H9 (cell line): ENCODE results near the gene SORCS2. TPM values are rescaled to one million over a fixed set of nuclear protein-coding genes. Genes with fewer than 3 reads are reported as not detected.
A peak's percentile ranks its signal among the peaks of the same experiment; 100 is the strongest.

Source experiments
- DNase-seq: peaks from one replicate; pipeline ENCODE4 v3.0.0-alpha.2; 2017
- H2AFZ ChIP-seq: one replicate; pipeline ENCODE4 v1.6.1; 2013; ENCODE audit warnings: mild to moderate bottlenecking, low read length, control low read depth, moderate library complexity
- H2AK5ac ChIP-seq: 2 replicates; pipeline ENCODE4 v1.6.1; 2013; ENCODE audit warnings: low read length, control low read depth, mixed read lengths; ENCODE audit not compliant: insufficient read length
- H2BK120ac ChIP-seq: one replicate; pipeline ENCODE4 v1.6.1; 2013; ENCODE audit warnings: low read depth, mild to moderate bottlenecking, low read length, control low read depth, inconsistent platforms; ENCODE audit not compliant: poor library complexity, severe bottlenecking
- H2BK12ac ChIP-seq: 2 replicates; pipeline ENCODE4 v1.6.1; 2013; ENCODE audit warnings: low read length, control low read depth, mixed read lengths, low read depth; ENCODE audit not compliant: insufficient read length
- H2BK15ac ChIP-seq: 2 replicates; pipeline ENCODE4 v1.6.1; 2013; ENCODE audit warnings: low read depth, low read length, control low read depth
- H2BK20ac ChIP-seq: one replicate; pipeline ENCODE4 v1.6.1; 2013; ENCODE audit warnings: low read depth, mild to moderate bottlenecking, low read length, control low read depth, inconsistent platforms; ENCODE audit not compliant: poor library complexity, severe bottlenecking
- H2BK5ac ChIP-seq: 2 replicates; pipeline ENCODE4 v1.6.1; 2013; ENCODE audit warnings: low read length, control low read depth, mixed read lengths; ENCODE audit not compliant: insufficient read length
- H3K14ac ChIP-seq: 2 replicates; pipeline ENCODE4 v1.6.1; 2013; ENCODE audit warnings: low read length, control low read depth; ENCODE audit not compliant: insufficient read depth
- H3K18ac ChIP-seq: 2 replicates; pipeline ENCODE4 v1.6.1; 2013; ENCODE audit warnings: low read depth, mild to moderate bottlenecking, mixed read lengths, low read length, control low read depth; ENCODE audit not compliant: insufficient read length
- H3K23ac ChIP-seq: 2 replicates; pipeline ENCODE4 v1.6.1; 2013; ENCODE audit warnings: low read length, control low read depth, mixed read lengths, low read depth; ENCODE audit not compliant: insufficient read length
- H3K23me2 ChIP-seq: 2 replicates; pipeline ENCODE4 v1.6.1; 2013; ENCODE audit warnings: low read depth, mild to moderate bottlenecking, mixed read lengths, low read length, control low read depth; ENCODE audit not compliant: insufficient read length, poor library complexity, severe bottlenecking
- H3K27ac ChIP-seq: 2 replicates; pipeline ENCODE4 v1.5.1; 2013; ENCODE audit warnings: low read length, control low read depth, mixed read lengths, low read depth; ENCODE audit not compliant: insufficient read length
- H3K27me3 ChIP-seq: 2 replicates; pipeline ENCODE4 v1.6.1; 2013; ENCODE audit warnings: low read length, control low read depth, inconsistent platforms; ENCODE audit not compliant: insufficient read depth
- H3K4ac ChIP-seq: 2 replicates; pipeline ENCODE4 v1.6.1; 2013; ENCODE audit warnings: low read depth, mild to moderate bottlenecking, control low read depth, inconsistent platforms, low read length, moderate library complexity
- H3K4me1 ChIP-seq: 2 replicates; pipeline ENCODE4 v1.6.1; 2013; ENCODE audit warnings: low read length, control low read depth, inconsistent platforms; ENCODE audit not compliant: insufficient read depth
- H3K4me2 ChIP-seq: 2 replicates; pipeline ENCODE4 v1.6.1; 2013; ENCODE audit warnings: low read length, control low read depth, mixed read lengths; ENCODE audit not compliant: insufficient read length, insufficient read depth
- H3K56ac ChIP-seq: 2 replicates; pipeline ENCODE4 v1.6.1; 2013; ENCODE audit warnings: low read depth, mild to moderate bottlenecking, mixed read lengths, low read length, control low read depth; ENCODE audit not compliant: insufficient read length
- H3K79me1 ChIP-seq: 2 replicates; pipeline ENCODE4 v1.6.1; 2013; ENCODE audit warnings: low read depth, mild to moderate bottlenecking, moderate library complexity, low read length, control low read depth, inconsistent platforms; ENCODE audit not compliant: insufficient read depth, poor library complexity, severe bottlenecking
- H3K79me2 ChIP-seq: 2 replicates; pipeline ENCODE4 v1.6.1; 2013; ENCODE audit warnings: low read length, control low read depth, inconsistent platforms; ENCODE audit not compliant: insufficient read depth
- H3K9ac ChIP-seq: 2 replicates; pipeline ENCODE4 v1.6.1; 2013; ENCODE audit warnings: low read length, control low read depth, mixed read lengths; ENCODE audit not compliant: insufficient read length; ENCODE audit errors: extremely low read depth
- H3K9me3 ChIP-seq: one replicate; pipeline ENCODE4 v1.6.1; 2013; ENCODE audit warnings: low read depth, low read length, inconsistent platforms; ENCODE audit not compliant: control insufficient read depth
- H3T11ph ChIP-seq: one replicate; pipeline ENCODE4 v1.6.1; 2013; ENCODE audit warnings: mild to moderate bottlenecking, low read length, control low read depth, inconsistent platforms
- H4K20me1 ChIP-seq: one replicate; pipeline ENCODE4 v1.6.1; 2013; ENCODE audit not compliant: control insufficient read depth, insufficient read length, insufficient read depth
- H4K5ac ChIP-seq: 2 replicates; pipeline ENCODE4 v1.6.1; 2013; ENCODE audit warnings: low read depth, mild to moderate bottlenecking, mixed read lengths, low read length, control low read depth; ENCODE audit not compliant: insufficient read length
- H4K8ac ChIP-seq: replicated peaks from 2 replicates; pipeline ENCODE4 v1.6.1; 2013; ENCODE audit warnings: low read length, control low read depth, mixed read lengths, low read depth; ENCODE audit not compliant: insufficient read length
- H4K91ac ChIP-seq: 2 replicates; pipeline ENCODE4 v1.6.1; 2013; ENCODE audit warnings: low read depth, mild to moderate bottlenecking, moderate library complexity, mixed read lengths, low read length, control low read depth; ENCODE audit not compliant: insufficient read length
- H3K27ac Mint-ChIP-seq, 3 experiments: 2 replicates in 2 of 3; 3 replicates in 1 of 3; pipeline ENCODE4 v1.8.0; 2020 to 2021; ENCODE audit warnings: mixed read lengths in 3 of 3, mild to moderate bottlenecking in 1 of 3, moderate library complexity in 1 of 3
- H3K27me3 Mint-ChIP-seq: 2 replicates; pipeline ENCODE4 v1.8.0; 2021; ENCODE audit warnings: low read depth, mild to moderate bottlenecking, moderate library complexity, mixed read lengths
- H3K36me3 Mint-ChIP-seq, 3 experiments: 2 replicates in 2 of 3; 3 replicates in 1 of 3; pipeline ENCODE4 v1.8.0; 2020 to 2021; ENCODE audit warnings: low read depth in 3 of 3, mixed read lengths in 3 of 3; ENCODE audit not compliant: insufficient read depth in 1 of 3
- H3K4me1 Mint-ChIP-seq, 2 experiments: 2 replicates each; pipeline ENCODE4 v1.8.0; 2020; ENCODE audit warnings: mixed read lengths in 2 of 2
- H3K4me3 Mint-ChIP-seq, 2 experiments: 2 replicates in 1 of 2; 3 replicates in 1 of 2; pipeline ENCODE4 v1.8.0; 2020 to 2021; ENCODE audit warnings: mild to moderate bottlenecking in 2 of 2, mixed read lengths in 2 of 2, moderate library complexity in 1 of 2
- H3K9me3 Mint-ChIP-seq, 2 experiments: 2 replicates in 1 of 2; 3 replicates in 1 of 2; pipeline ENCODE4 v1.8.0; 2020; ENCODE audit warnings: mild to moderate bottlenecking in 2 of 2, mixed read lengths in 2 of 2, moderate library complexity in 1 of 2
- WGBS: extraction: QIAGEN DNeasy Blood & Tissue Kit; methylation state at CpG from one replicate; pipeline ENCODE4 v1.1.7; 2013; ENCODE audit warnings: missing lambda C conversion rate, low lambda C conversion rate, mixed read lengths; ENCODE audit not compliant: insufficient read length; ENCODE audit errors: extremely low coverage; 5-methylcytosine and 5-hydroxymethylcytosine counted together
- total RNA-seq: library from RNA; stranded (reverse); gene quantifications from 2 replicates; pipeline ENCODE4 v1.2.1, GENCODE V29; 2021
- TF ChIP-seq, protein P1 (sequence below): fragments of 200-600 bp; sonication (generic); conservative IDR thresholded peaks from 3 replicates; pipeline ENCODE4 v1.8.0; 2021; ENCODE audit warnings: antibody characterized with exemption, mild to moderate bottlenecking

Gene SORCS2
- total RNA-seq, 1 experiment from 2014 or later, result 0.57 TPM

DNA sequence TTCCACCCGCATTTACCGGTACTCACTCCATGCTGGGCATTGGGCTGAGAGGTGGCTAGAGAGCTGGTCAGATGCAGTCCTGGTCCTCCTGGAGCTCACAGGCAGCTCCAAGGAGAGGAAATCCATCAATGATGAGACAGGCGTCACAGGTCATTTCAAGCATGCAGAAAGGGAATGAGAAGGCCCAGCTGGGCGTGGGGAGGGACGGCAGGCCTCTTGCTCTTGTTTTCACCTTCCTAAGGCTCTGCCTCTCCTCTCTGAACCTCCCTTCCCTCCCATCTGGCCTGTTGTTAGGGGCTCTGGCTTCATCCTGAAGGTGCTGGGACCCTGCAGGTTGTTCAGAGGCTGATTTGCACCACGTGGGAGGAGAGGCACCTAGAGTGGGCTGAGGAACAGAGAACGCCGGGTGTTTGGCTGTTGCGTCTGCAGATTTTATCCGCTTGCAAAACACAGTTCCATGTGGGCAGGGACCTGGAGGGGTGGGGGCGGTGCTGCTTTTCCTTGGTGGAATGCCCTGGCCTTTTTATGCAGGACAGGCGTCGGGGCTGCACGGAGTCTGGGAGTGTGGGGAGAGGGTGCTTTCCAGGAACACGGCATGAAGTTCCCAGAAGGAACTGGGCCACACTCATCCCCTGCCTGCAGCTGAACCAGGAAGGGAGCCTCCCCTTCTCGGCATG is 323.9 kb downstream of the SORCS2 start:
- Histone ChIP-seq H3K27ac (no peak overlapping the region), H2BK12ac (no peak overlapping the region)

More for the DNA sequence above, 323.9 kb downstream of the SORCS2 start:
- Histone ChIP-seq H2BK20ac (no peak overlapping the region), H3T11ph (no peak overlapping the region), H2BK15ac (no peak overlapping the region), H3K79me2 (no peaks in the 10 kb centered on the region), H3K4ac (no peak overlapping the region), H3K4me1 (no peaks in the 10 kb centered on the region), H3K9me3 (no peaks in the 10 kb centered on the region), H3K14ac (no peak overlapping the region; the same call in 1 of the 2 replicates), H3K56ac (no peak overlapping the region), H3K18ac (no peak overlapping the region), H2AFZ (no peak overlapping the region), H4K91ac (no peak overlapping the region), H3K23me2 (no peaks in the 10 kb centered on the region), H3K4me2 (no peak overlapping the region), H3K9ac (no peak overlapping the region), H2BK5ac (no peak overlapping the region), H3K79me1 (no peaks in the 10 kb centered on the region), H2AK5ac (no peak overlapping the region), H4K5ac (no peak overlapping the region), H3K27me3 (no peaks in the 10 kb centered on the region), H2BK120ac (no peak overlapping the region), H3K23ac (no peak overlapping the region), H4K20me1 (no peaks in the 10 kb centered on the region), H4K8ac (no peak overlapping the region)
- Mint-ChIP-seq H3K27ac (peak overlapping the region in 1 of 3 experiments; percentile 27; a peak in 1 of 7 replicates), H3K4me1 (peaks cover 0 to 42% of the 10 kb centered on the region in 2 experiments; a peak in 2 of 4 replicates), H3K4me3 (no peak overlapping the region), H3K9me3 (no peaks in the 10 kb centered on the region), H3K36me3 (no peaks in the 10 kb centered on the region), H3K27me3 (peaks cover 8% of the 10 kb centered on the region)
- no CpG with 5 or more reads among the region's 16 CpGs for WGBS
- TF ChIP-seq, protein P1, sequence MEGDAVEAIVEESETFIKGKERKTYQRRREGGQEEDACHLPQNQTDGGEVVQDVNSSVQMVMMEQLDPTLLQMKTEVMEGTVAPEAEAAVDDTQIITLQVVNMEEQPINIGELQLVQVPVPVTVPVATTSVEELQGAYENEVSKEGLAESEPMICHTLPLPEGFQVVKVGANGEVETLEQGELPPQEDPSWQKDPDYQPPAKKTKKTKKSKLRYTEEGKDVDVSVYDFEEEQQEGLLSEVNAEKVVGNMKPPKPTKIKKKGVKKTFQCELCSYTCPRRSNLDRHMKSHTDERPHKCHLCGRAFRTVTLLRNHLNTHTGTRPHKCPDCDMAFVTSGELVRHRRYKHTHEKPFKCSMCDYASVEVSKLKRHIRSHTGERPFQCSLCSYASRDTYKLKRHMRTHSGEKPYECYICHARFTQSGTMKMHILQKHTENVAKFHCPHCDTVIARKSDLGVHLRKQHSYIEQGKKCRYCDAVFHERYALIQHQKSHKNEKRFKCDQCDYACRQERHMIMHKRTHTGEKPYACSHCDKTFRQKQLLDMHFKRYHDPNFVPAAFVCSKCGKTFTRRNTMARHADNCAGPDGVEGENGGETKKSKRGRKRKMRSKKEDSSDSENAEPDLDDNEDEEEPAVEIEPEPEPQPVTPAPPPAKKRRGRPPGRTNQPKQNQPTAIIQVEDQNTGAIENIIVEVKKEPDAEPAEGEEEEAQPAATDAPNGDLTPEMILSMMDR, result no peak
- no peak for DNase-seq
